ENCODE measurements around the gene GLIS2.

DNA sequence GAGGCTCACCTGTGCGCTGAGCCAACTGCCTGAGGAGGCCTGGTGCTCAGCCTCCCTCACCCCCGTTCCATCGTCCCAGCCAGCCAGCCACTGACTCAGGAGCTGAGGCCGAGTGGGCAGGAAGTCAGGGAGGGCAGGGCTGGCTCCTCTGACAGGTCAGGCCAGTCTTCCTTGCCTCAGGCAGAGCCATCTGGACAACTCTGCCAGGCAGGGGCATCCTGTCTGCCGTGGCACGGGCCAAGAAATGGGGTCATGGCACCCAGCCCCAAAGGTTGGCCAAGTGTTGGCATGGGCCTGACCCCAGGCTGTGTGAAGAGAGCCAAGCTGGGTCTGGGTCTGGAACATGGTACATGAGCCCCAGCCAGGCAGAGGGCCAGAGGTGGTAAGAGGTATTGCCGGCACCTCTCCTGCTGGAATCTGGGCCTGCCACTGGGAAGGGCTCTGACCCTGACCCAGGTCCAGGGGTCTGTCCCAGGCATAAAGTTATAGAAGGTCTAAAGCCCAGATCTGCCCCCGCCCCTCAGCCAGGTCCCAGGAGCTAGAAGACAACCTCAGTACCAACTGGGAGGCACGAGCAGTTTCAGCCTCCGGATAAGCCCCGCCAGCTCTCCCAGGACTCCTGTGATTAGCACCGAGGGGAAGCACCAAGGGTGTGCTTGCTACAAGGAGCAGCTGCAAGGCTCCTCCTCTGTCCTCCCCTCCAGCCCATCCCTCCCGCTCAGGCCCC lies 53.3 kb downstream of the GLIS2 start:
- TF ChIP-seq, protein P1, sequence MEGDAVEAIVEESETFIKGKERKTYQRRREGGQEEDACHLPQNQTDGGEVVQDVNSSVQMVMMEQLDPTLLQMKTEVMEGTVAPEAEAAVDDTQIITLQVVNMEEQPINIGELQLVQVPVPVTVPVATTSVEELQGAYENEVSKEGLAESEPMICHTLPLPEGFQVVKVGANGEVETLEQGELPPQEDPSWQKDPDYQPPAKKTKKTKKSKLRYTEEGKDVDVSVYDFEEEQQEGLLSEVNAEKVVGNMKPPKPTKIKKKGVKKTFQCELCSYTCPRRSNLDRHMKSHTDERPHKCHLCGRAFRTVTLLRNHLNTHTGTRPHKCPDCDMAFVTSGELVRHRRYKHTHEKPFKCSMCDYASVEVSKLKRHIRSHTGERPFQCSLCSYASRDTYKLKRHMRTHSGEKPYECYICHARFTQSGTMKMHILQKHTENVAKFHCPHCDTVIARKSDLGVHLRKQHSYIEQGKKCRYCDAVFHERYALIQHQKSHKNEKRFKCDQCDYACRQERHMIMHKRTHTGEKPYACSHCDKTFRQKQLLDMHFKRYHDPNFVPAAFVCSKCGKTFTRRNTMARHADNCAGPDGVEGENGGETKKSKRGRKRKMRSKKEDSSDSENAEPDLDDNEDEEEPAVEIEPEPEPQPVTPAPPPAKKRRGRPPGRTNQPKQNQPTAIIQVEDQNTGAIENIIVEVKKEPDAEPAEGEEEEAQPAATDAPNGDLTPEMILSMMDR (IDR thresholded peaks at IDR 0.05) = no peak
- TF ChIP-seq EP300 (IDR thresholded peaks at IDR 0.05) = no peak

Data from gastroesophageal sphincter (tissue), 3 donors.